Large intestine (tissue), 3 donors: ENCODE results near the gene CPNE4. TPM values are rescaled to one million over a fixed set of nuclear protein-coding genes. Genes with fewer than 3 reads are reported as not detected.

ENCODE experiments used
- DNase-seq, 2 donors: peaks; one replicate each; pipeline versions ENCODE4 v3.0.0 to v3.0.0-alpha.2; 2013
- H3K27ac ChIP-seq: one replicate; pipeline ENCODE4 v1.5.1; 2013; ENCODE audit warnings: low read length
- H3K27me3 ChIP-seq: 2 replicates; pipeline ENCODE4 v1.6.1; 2013; ENCODE audit warnings: low read length; ENCODE audit not compliant: control insufficient read depth, insufficient read depth
- H3K36me3 ChIP-seq: 2 replicates; pipeline ENCODE4 v1.6.1; 2013; ENCODE audit warnings: low read length; ENCODE audit not compliant: control insufficient read depth, insufficient read depth
- H3K4me1 ChIP-seq: one replicate; pipeline ENCODE4 v1.6.1; 2013; ENCODE audit warnings: low read length; ENCODE audit not compliant: control insufficient read depth, insufficient read depth
- H3K4me3 ChIP-seq: one replicate; pipeline ENCODE4 v1.5.1; 2013; ENCODE audit warnings: low read length
- H3K9me3 ChIP-seq: one replicate; pipeline ENCODE4 v1.6.1; 2013; ENCODE audit warnings: mild to moderate bottlenecking, low read depth, low read length, moderate library complexity; ENCODE audit not compliant: control insufficient read depth
- WGBS: methylation state at CpG from one replicate; pipeline ENCODE4 v1.1.5; 2013; ENCODE audit warnings: low lambda C conversion rate; ENCODE audit not compliant: insufficient coverage; 5-methylcytosine and 5-hydroxymethylcytosine counted together
- polyA plus RNA-seq: library from polyadenylated mRNA; unstranded; fragments of 120-200 nt; gene quantifications from one replicate; pipeline ENCODE4 v1.2.1, GENCODE V29; 2013

The CPNE4 gene
- polyA plus RNA-seq, 1 donor, result 2.9 TPM

DNA sequence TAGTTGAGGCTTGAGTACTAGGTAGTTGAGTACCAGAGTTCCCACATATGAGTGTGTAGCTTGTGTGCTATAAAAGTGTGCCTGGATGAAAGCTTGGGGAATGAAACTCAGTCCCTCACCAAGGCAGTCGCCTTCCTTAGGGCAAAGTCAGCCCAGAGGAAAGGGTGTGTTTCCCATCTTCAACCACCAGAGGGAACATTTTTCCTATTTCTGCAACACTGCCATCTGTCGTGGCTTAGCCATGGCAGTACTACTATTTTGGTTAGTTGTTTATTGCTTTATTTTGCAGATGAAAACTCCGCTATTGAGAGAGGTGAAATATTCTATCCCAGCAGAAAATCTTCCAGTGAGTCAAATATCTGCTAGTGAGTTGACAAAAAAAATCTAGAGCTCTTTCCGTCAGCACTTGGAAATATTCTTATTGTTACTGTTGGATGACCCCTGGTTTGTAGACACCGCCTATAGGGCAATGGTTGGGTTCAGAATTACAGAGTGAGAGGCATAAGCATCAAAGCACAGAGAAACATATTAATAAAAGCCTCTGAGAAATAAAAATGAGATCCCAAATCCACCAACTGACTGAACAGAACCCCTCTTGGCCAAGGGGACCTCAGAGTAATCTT lies 239.9 kb downstream of the CPNE4 start:
- WGBS, result 38% methylated on average over 3 of the region's 5 CpGs
- Histone ChIP-seq H3K4me1 (no peaks in the 10 kb centered on the region), H3K4me3 (no peak overlapping the region), H3K27ac (no peak overlapping the region), H3K27me3 (no peaks in the 10 kb centered on the region), H3K9me3 (no peaks in the 10 kb centered on the region), H3K36me3 (no peaks in the 10 kb centered on the region)
- peak; percentile 15 to 27 for DNase-seq

DNA sequence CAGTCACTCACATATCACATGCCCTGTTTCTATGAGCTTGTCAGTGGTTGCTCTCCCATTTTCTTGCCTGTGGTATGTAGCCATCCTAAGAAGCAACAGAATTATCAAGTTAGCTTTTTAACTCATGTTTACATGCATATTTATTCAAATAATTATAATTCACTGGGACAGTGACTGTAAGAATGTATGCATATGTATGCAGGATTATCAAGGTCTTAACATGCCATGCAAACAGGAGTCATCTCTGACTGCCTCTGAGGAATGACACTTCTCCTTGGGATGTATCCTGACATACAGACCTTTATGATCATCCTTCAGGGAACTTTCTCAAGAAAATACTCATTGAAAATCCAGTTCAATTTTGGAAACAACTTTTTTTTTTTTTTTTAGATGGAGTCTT lies 240.9 kb downstream of the CPNE4 start:
- DNase-seq, result no peak

DNA sequence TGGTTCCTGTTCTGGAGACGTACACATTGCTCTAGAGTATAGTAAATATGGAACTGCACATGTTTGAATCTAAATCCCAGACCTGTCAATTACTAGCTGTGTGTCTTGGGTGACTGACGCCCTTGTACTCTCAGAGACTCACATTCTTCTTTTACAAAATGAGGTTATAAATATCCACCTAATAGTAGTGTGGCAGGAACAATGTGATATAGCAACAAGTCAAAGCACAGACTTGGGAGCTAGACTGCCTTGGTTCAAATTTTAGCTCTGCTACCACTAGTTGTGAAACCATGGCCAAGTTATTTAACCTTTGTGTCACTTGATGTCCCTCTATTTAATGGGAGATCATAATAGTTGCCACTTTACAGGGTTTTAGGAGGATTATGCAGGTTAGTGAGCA lies 245.6 kb downstream of the CPNE4 start:
- Histone ChIP-seq H3K4me1 (no peaks in the 10 kb centered on the region), H3K27ac (no peak overlapping the region), H3K4me3 (no peak overlapping the region), H3K9me3 (no peaks in the 10 kb centered on the region), H3K27me3 (no peaks in the 10 kb centered on the region), H3K36me3 (no peaks in the 10 kb centered on the region)
- no peak for DNase-seq
- no CpG with 5 or more reads among the region's 2 CpGs for WGBS

More for the DNA sequence above, 240.9 kb downstream of the CPNE4 start:
- no peak overlapping the region for H3K27ac ChIP-seq
- H3K4me3 ChIP-seq, result no peak overlapping the region
- H3K4me1 ChIP-seq, result no peaks in the 10 kb centered on the region
- no peaks in the 10 kb centered on the region for H3K36me3 ChIP-seq
- no peaks in the 10 kb centered on the region for H3K27me3 ChIP-seq
- H3K9me3 ChIP-seq, result no peaks in the 10 kb centered on the region

DNA sequence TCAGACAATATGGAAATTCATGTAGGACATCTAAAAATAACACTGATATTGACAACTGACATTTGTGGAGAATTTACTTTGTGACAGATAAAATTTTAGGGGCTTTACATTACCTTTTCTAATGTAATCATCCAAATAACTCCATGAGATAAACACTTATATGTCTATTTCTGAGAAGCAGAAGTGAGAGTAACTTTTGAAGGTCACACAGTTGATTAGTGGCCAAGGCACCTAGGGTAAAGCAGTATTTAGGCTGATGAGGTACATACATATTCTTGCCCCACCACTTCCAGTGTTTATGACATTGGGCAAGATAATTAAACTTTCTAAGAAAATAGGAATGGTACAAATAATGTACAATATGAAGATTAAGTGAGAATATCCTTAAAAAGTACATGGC lies 248.4 kb downstream of the CPNE4 start:
- DNase-seq, result no peak
- Histone ChIP-seq H3K27ac (no peak overlapping the region), H3K4me1 (no peaks in the 10 kb centered on the region), H3K4me3 (no peak overlapping the region), H3K36me3 (no peaks in the 10 kb centered on the region), H3K27me3 (no peaks in the 10 kb centered on the region), H3K9me3 (no peaks in the 10 kb centered on the region)

DNA sequence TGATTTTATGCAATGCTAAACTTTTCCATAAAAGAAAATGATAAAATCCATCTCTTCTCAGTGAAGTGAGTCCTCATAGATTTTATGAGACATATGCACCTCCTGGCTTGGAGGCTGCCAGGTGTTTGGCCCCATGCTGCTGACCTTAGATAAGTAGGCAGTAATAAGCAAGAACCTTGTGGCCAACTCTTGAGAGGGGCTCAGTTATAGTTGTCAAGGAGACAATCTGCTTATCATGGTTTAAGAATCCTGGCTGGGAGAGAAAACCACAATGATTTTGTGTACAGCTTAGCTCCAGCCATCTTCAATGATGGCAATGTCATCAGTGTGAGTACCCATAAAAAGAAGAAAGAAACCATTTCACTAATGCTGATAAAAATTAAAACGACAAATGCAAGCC lies 252.1 kb downstream of the CPNE4 start:
- H3K27ac ChIP-seq, result no peak overlapping the region
- no peaks in the 10 kb centered on the region for H3K27me3 ChIP-seq
- no peak overlapping the region for H3K4me3 ChIP-seq
- WGBS, result no CpG with 5 or more reads among the region's 1 CpG
- no peaks in the 10 kb centered on the region for H3K36me3 ChIP-seq
- no peaks in the 10 kb centered on the region for H3K4me1 ChIP-seq
- DNase-seq, result no peak
- H3K9me3 ChIP-seq, result no peaks in the 10 kb centered on the region

DNA sequence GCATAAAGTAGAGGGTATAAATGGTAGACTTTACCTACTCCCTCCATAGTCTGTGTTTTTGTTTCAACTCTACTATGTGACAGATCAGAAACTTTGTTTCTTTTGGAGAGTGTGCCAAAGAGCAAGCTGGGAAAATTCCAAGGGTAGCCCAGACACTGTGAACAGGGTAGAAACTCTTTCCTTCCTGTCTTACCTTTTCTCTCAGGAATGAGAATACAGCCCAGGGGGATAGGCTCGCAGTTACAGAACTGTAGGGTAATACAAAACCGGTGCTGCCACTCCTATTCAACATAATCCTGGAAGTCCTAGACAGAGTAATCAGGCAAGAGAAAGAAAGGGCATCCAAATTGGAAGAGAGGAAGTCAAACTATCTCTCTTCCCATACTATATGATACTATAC lies 256.3 kb downstream of the CPNE4 start:
- Histone ChIP-seq H3K36me3 (no peaks in the 10 kb centered on the region), H3K9me3 (no peaks in the 10 kb centered on the region), H3K27me3 (no peaks in the 10 kb centered on the region), H3K4me3 (no peak overlapping the region), H3K4me1 (no peaks in the 10 kb centered on the region), H3K27ac (no peak overlapping the region)
- no peak for DNase-seq
- no CpG with 5 or more reads among the region's 2 CpGs for WGBS

DNA sequence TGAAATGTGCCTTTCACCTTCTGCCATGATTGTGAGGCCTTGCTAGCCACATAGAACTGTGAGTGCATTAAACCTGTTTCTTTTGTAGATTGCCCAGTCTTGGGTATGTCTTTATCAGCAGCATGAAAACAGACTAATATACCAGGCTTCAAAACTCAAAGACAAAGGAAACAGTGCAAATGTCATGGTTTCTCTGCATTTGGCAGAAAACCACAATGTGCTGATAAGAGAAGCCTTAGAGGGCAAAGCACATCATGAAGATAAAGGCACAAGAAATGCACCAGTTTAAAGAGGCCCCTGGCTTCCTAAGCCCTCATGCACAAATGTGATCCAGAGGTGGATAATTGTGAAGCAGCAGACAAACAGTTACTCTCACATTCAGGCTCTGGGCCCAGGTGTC lies 259.2 kb downstream of the CPNE4 start:
- no peaks in the 10 kb centered on the region for H3K4me1 ChIP-seq
- H3K27ac ChIP-seq, result no peak overlapping the region
- DNase-seq, result no peak
- H3K9me3 ChIP-seq, result no peaks in the 10 kb centered on the region
- H3K36me3 ChIP-seq, result no peaks in the 10 kb centered on the region
- H3K4me3 ChIP-seq, result no peak overlapping the region
- no peaks in the 10 kb centered on the region for H3K27me3 ChIP-seq

DNA sequence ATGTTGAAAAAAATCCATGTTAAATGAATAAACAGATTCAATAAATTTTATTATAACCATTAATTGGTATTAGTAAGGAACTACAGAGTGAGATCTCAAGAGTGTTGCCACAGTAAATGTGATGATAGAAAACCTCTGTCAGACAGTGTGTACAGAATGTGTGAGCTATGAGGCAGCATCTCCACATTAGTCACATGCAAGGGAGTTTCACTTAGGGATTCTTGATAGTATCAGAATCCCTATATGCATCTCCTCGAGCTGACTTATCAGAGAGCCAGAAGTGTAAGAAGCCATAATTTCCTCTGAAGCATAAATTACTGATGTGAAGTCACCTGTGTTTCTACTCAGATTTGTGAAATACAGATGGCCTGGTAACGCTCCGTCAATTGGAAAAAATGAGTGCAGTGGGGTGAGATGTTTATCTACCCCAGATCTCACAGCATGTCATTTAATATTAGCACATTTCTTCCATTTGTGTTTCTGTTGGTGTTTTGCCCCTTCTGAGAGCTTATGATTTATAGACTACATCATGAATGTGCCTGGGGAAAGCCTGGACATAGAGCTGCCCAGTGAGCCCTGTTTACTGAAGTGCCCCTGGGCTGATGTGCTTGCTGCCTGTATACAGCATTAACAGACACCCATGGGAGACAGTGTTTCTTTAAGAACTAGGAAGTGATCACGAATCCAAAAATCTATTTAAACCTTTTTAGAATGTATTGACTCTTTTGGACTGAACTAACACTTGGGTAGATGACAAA lies 262.4 kb downstream of the CPNE4 start:
- DNase-seq, result no peak
- no peaks in the 10 kb centered on the region for H3K9me3 ChIP-seq
- H3K4me1 ChIP-seq, result no peaks in the 10 kb centered on the region
- no peaks in the 10 kb centered on the region for H3K27me3 ChIP-seq
- H3K4me3 ChIP-seq, result no peak overlapping the region
- no peaks in the 10 kb centered on the region for H3K36me3 ChIP-seq
- no CpG with 5 or more reads among the region's 4 CpGs for WGBS
- no peak overlapping the region for H3K27ac ChIP-seq

DNA sequence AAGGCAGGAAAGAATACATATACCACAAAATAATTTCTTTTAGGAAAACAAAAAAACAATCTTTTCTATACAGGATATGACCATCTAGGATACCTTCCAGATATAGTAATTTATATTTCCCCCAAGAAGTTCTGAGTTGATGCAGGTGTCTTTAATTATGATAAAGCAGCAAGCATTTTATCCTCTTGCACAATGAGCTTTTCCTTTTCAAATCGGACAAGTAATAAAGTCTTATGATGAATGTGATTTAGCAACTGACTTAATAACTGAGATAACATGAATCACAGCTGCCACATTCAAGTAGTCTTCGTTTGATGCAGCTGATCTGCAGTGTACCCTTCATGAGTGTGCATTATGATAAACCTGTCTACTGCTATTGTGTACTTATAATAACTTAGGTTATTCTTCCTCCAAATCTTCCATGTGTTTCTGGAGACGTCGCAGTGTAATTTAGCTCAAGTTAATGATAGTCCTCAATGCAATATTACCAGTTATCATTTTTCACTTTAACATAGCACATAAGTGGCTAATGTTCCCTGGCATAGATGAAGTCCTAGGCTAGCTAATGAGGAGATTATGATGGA lies 271.7 kb downstream of the CPNE4 start:
- no CpG with 5 or more reads among the region's 4 CpGs for WGBS
- no peak for DNase-seq
- no peaks in the 10 kb centered on the region for H3K4me1 ChIP-seq
- H3K27me3 ChIP-seq, result no peaks in the 10 kb centered on the region
- H3K36me3 ChIP-seq, result no peaks in the 10 kb centered on the region
- no peak overlapping the region for H3K27ac ChIP-seq
- no peaks in the 10 kb centered on the region for H3K9me3 ChIP-seq
- H3K4me3 ChIP-seq, result no peak overlapping the region

DNA sequence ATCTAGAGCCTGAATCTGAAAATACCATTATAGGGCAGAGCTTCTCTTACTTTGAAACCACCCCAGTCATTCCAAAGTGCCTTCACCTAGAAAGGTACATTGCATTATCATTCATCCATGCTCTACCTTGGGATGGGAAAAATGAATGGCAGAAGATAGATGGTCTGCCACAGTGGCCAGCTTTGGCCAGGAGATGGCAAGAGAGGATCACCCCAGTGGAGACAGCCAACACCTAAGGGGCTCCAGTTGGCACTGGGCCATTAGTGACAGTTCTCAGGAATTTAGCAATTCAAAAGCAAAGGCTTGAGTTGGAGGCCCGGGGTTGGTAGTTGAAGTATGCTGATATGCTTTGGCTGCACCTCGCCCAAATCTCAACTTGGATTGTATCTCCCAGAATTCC lies 278.4 kb downstream of the CPNE4 start:
- no peak for DNase-seq
- Histone ChIP-seq H3K27ac (no peak overlapping the region), H3K27me3 (no peaks in the 10 kb centered on the region), H3K4me1 (no peaks in the 10 kb centered on the region), H3K36me3 (no peaks in the 10 kb centered on the region), H3K4me3 (no peak overlapping the region), H3K9me3 (no peaks in the 10 kb centered on the region)
- WGBS, result 80% methylated on average over 1 of the region's 2 CpGs

DNA sequence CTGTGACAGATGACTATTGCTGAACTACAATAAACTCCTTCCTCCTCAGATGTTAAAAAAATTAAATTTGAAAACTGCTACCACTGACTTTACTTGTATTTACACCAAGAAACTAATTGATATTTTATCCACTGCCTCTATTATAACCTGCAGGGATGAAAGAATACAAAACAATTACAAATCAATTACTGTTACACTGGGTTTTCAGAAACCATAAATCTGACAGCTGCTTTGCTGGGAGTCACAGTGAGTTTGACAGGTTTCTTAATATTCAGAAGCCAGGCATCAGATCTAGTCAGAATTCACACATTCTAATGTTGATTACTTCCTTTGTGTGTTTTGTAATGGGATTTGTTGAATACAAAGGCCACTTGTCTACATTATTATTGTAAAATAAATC lies 279.4 kb downstream of the CPNE4 start:
- H3K36me3 ChIP-seq, result no peaks in the 10 kb centered on the region
- DNase-seq, result no peak
- no peaks in the 10 kb centered on the region for H3K4me1 ChIP-seq
- no peaks in the 10 kb centered on the region for H3K9me3 ChIP-seq
- no peaks in the 10 kb centered on the region for H3K27me3 ChIP-seq
- H3K4me3 ChIP-seq, result no peak overlapping the region
- no peak overlapping the region for H3K27ac ChIP-seq
